D721Med (cell line): ENCODE results near the gene QSOX2.
"Not testable (repeated sequence)": the region's sequence is repeated elsewhere in the genome, so short reads cannot be mapped to it uniquely, and the experiment has no call there.

ENCODE experiments used
- DNase-seq: peaks from one replicate; pipeline ENCODE4 v3.0.0; 2011; ENCODE audit warnings: low spot score; ENCODE audit not compliant: insufficient read length
- FAIRE-seq: peaks from 2 replicates; lab custom pipeline; 2011; peaks lifted over from hg19 to GRCh38; lab: Jason Lieb, UNC
- TF ChIP-seq, protein P1 (sequence below): IDR thresholded peaks from 2 replicates; pipeline ENCODE4 v1.5.1; 2012; ENCODE audit warnings: mild to moderate bottlenecking, control low read depth; ENCODE audit not compliant: insufficient read depth; ENCODE audit errors: missing control alignments

The QSOX2 gene

GRCh38 chr9:136268318-136268717 lies 22.7 kb upstream of the QSOX2 start:
- FAIRE-seq (no peak), DNase-seq (no peak)
- TF ChIP-seq, protein P1, sequence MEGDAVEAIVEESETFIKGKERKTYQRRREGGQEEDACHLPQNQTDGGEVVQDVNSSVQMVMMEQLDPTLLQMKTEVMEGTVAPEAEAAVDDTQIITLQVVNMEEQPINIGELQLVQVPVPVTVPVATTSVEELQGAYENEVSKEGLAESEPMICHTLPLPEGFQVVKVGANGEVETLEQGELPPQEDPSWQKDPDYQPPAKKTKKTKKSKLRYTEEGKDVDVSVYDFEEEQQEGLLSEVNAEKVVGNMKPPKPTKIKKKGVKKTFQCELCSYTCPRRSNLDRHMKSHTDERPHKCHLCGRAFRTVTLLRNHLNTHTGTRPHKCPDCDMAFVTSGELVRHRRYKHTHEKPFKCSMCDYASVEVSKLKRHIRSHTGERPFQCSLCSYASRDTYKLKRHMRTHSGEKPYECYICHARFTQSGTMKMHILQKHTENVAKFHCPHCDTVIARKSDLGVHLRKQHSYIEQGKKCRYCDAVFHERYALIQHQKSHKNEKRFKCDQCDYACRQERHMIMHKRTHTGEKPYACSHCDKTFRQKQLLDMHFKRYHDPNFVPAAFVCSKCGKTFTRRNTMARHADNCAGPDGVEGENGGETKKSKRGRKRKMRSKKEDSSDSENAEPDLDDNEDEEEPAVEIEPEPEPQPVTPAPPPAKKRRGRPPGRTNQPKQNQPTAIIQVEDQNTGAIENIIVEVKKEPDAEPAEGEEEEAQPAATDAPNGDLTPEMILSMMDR: no peak

DNA sequence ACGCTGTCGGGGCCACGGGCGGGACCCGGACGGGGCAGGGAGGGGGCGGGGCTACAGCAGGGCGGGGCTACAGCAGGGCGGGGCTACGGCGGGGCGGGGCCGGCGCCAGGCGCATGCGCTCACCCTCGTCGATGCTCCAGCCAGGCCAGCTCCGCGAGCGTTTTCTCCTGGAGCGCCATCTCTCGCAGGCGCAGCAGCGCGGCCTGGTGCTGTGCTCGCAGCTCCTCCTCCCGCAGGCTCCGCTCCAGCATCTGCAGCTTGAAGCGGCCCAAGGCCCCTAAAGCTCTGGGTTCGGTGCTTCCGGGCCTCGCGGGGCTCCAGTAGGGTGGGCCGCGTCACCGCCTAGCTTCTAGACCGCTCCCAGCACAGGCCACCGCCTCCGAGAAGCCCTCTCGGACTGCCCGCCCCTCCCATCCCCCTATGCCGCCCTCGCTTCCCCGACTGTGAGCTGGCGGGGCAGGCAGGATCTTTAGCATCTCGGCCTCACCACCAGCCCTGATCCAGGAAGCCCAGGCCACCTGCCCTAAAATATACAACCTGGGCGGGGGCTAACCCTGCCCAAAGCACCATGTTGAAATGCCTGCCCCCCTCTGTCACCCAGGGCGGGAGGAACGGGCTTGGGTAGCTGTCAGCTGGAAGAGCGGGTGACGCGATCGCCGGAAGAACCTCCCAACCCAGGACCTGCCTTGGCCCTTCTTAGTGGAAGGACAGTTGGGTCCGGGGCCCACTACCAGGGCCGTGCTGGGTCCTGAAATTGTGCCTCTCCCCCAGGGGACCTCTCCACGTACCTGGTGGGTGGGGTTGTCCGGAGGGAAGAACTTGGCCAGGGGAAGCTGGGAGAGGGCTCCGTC lies 21.9 kb upstream of the QSOX2 start:
- no peak for DNase-seq
- no peak for FAIRE-seq

DNA sequence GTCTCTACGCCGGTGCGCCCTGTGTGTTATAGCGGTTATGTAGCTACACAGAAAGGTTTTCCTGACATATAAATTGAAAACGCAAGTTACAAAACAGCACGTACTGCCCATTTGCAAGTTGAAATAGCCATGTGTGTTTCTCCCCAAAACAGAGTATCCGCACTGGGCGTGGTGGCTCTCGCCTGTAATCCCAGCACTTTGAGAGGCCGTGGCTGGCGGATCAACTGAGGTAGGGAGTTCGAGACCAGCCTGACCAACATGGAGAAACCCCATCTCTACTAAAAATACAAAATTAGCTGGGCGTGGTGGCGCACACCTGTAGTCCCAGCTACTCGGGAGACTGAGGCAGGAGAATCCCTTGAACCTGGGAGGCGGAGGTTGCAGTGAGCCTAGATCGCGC lies 21.0 kb upstream of the QSOX2 start:
- FAIRE-seq, DNase-seq: not testable (repeated sequence)

More for the DNA sequence above, 21.9 kb upstream of the QSOX2 start:
- TF ChIP-seq, protein P1: peak; percentile 28

GRCh38 chr9:136265561-136266355 lies 20.1 kb upstream of the QSOX2 start:
- no peak for DNase-seq
- FAIRE-seq: no peak

GRCh38 chr9:136264441-136265405 lies 19.1 kb upstream of the QSOX2 start:
- DNase-seq: no peak
- no peak for FAIRE-seq
- TF ChIP-seq, protein P1: no peak

More at GRCh38 chr9:136265561-136266355, 20.1 kb upstream of the QSOX2 start:
- TF ChIP-seq, protein P1: no peak

GRCh38 chr9:136264031-136264430 lies 18.4 kb upstream of the QSOX2 start:
- no peak for DNase-seq
- TF ChIP-seq, protein P1: no peak
- FAIRE-seq: no peak
